HG03432 (cell line): ENCODE results near the gene DNAL4.
"Not testable (repeated sequence)": the region's sequence is repeated elsewhere in the genome, so short reads cannot be mapped to it uniquely, and the experiment has no call there.

Experiments used
- ATAC-seq: cut with Tn5 transposase; IDR thresholded peaks from one replicate; pipeline ENCODE4 v1.9.1; 2021; ENCODE audit warnings: mild to moderate bottlenecking, moderate library complexity; ENCODE audit not compliant: unreplicated experiment

The DNAL4 gene

GRCh38 chr22:38828191-38828590 is 34.2 kb upstream of the DNAL4 start:
- no peak for ATAC-seq

GRCh38 chr22:38827510-38827909 is 33.6 kb upstream of the DNAL4 start:
- no peak for ATAC-seq

- no peak for ATAC-seq
These were observed 32.9 kb upstream of the DNAL4 start for GRCh38 chr22:38826801-38827200.

- no peak for ATAC-seq
These were observed 32.4 kb upstream of the DNAL4 start for GRCh38 chr22:38826386-38826785.

- no peak for ATAC-seq
These were observed 30.6 kb upstream of the DNAL4 start for GRCh38 chr22:38824585-38824984.

GRCh38 chr22:38823637-38824036 is 29.7 kb upstream of the DNAL4 start:
- ATAC-seq: no peak

- no peak for ATAC-seq
These were observed 29.1 kb upstream of the DNAL4 start for GRCh38 chr22:38823076-38823475.

- no peak for ATAC-seq
These were observed 26.1 kb upstream of the DNAL4 start for GRCh38 chr22:38820020-38820419.

GRCh38 chr22:38819387-38819940 is 25.5 kb upstream of the DNAL4 start:
- no peak for ATAC-seq

GRCh38 chr22:38817196-38817595 is 23.3 kb upstream of the DNAL4 start:
- no peak for ATAC-seq

- no peak for ATAC-seq
These were observed 21.9 kb upstream of the DNAL4 start for GRCh38 chr22:38815842-38816241.

- no peak for ATAC-seq
These were observed 17.3 kb upstream of the DNAL4 start for GRCh38 chr22:38811241-38811640.

- ATAC-seq: not testable (repeated sequence)
These were observed 11.2 kb upstream of the DNAL4 start for GRCh38 chr22:38805041-38805593.

GRCh38 chr22:38802671-38803121 is 8.8 kb upstream of the DNAL4 start:
- no peak for ATAC-seq

- no peak for ATAC-seq
These were observed 5.5 kb upstream of the DNAL4 start for GRCh38 chr22:38799265-38800002.

- no peak for ATAC-seq
These were observed 4.6 kb upstream of the DNAL4 start for GRCh38 chr22:38798496-38798895.

GRCh38 chr22:38796262-38796957 is 2.5 kb upstream of the DNAL4 start:
- no peak for ATAC-seq

GRCh38 chr22:38795569-38795968 is 1.6 kb upstream of the DNAL4 start:
- ATAC-seq: no peak

- ATAC-seq: no peak
These were observed 626 bp downstream of the DNAL4 start for GRCh38 chr22:38793317-38793716.

- no peak for ATAC-seq
These were observed 1.1 kb downstream of the DNAL4 start for GRCh38 chr22:38792833-38793232.

- ATAC-seq: no peak
These were observed 4.3 kb downstream of the DNAL4 start for GRCh38 chr22:38789606-38790005.

- no peak for ATAC-seq
These were observed 5.1 kb downstream of the DNAL4 start for GRCh38 chr22:38788846-38789245.
